ENCODE results near the gene PTPRG. TPM values are rescaled to one million over a fixed set of nuclear protein-coding genes. Genes with fewer than 3 reads are reported as not detected.

Gene PTPRG
- total and polyA plus RNA-seq, 2 experiments from 2014 or later, result 11.5 to 39.6 TPM

- H3K36me3 ChIP-seq (ENCODE audit: low read depth), result no peaks in the 10 kb centered on the region
- in situ Hi-C loops (cut with MboI), result no loop called here
- no peaks in the 10 kb centered on the region for H3K4me1 ChIP-seq (ENCODE audit: insufficient read depth)
- no peaks in the 10 kb centered on the region for H3K9me3 ChIP-seq (ENCODE audit: low read depth)
- no peaks in the 10 kb centered on the region for H4K20me1 ChIP-seq (ENCODE audit: insufficient read depth)
- no peak overlapping the region for H3K4me2 ChIP-seq (ENCODE audit: unreplicated experiment)
- H2AFZ ChIP-seq, result no peak overlapping the region
- TF ChIP-seq EZH2phosphoT487 (IDR thresholded peaks at IDR 0.05; ENCODE audit: insufficient read depth, low read depth) (no peak), EZH2 (IDR thresholded peaks at IDR 0.05; ENCODE audit: insufficient read depth, poor library complexity, severe bottlenecking) (no peak)
- peaks cover 3% of the 10 kb centered on the region; the same call in 1 of the 2 replicates for H3K9me2 ChIP-seq (ENCODE audit: insufficient read depth)
- no peaks in the 10 kb centered on the region for H3K27me3 ChIP-seq (replicated peaks; ENCODE audit: insufficient read depth)
- 72 to 74% methylated on average over 6 of the region's 6 CpGs for WGBS, 2 experiments (ENCODE audit: low coverage in 1 of 2, low lambda C conversion rate in 2 of 2, missing lambda C conversion rate in 2 of 2)
- peaks cover 15% of the 10 kb centered on the region; the same call in 1 of the 2 replicates for H3K79me2 ChIP-seq (ENCODE audit: insufficient read depth)
- DNase-seq, result no peak
- no peak overlapping the region for H3K9ac ChIP-seq
- no peaks in the 10 kb centered on the region for H3F3A ChIP-seq (ENCODE audit: insufficient read depth)
- H3K27ac ChIP-seq, result no peak overlapping the region
- no peak overlapping the region for H3K4me3 ChIP-seq
Observed at GRCh38 chr3:61796088-61796680, 234.8 kb downstream of the PTPRG start.

DNA sequence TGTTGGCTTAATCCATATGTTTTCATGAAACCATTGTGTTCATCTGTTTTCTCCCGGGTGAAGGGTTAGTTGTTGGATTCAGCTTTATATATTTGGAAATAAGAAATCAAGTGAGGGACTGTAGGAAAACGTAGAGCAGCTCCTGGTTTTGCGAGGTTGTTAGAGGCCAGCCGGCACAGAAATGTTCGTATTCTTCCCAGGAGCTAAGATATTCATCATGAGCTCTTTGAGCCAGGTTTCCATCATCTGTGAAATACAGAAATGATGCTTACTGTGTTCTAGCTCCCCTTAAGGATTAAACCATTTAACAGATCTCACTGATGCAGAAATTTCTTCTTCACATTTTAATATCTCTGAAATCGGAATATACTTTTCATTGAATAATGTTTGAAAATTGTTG is 235.5 kb downstream of the PTPRG start:
- H3K9ac ChIP-seq, result no peak overlapping the region
- H3K9me2 ChIP-seq (ENCODE audit: insufficient read depth), result peaks cover 3% of the 10 kb centered on the region; the same call in 1 of the 2 replicates
- H3K36me3 ChIP-seq (ENCODE audit: low read depth), result no peaks in the 10 kb centered on the region
- WGBS, 2 experiments (ENCODE audit: low coverage in 1 of 2, low lambda C conversion rate in 2 of 2, missing lambda C conversion rate in 2 of 2), result 83 to 84% methylated on average over 6 of the region's 6 CpGs
- no peak for DNase-seq
- no peaks in the 10 kb centered on the region for H4K20me1 ChIP-seq (ENCODE audit: insufficient read depth)
- in situ Hi-C loops (cut with MboI), result no loop called here
- peaks cover 15% of the 10 kb centered on the region; the same call in 1 of the 2 replicates for H3K79me2 ChIP-seq (ENCODE audit: insufficient read depth)
- H3K4me2 ChIP-seq (ENCODE audit: unreplicated experiment), result no peak overlapping the region
- H3K9me3 ChIP-seq (ENCODE audit: low read depth), result no peaks in the 10 kb centered on the region
- H3K27me3 ChIP-seq (replicated peaks; ENCODE audit: insufficient read depth), result no peaks in the 10 kb centered on the region
- H3K27ac ChIP-seq, result no peak overlapping the region
- TF ChIP-seq EZH2 (IDR thresholded peaks at IDR 0.05; ENCODE audit: insufficient read depth, poor library complexity, severe bottlenecking), result no peak
- TF ChIP-seq EZH2phosphoT487 (IDR thresholded peaks at IDR 0.05; ENCODE audit: insufficient read depth, low read depth), result no peak
- no peak overlapping the region for H3K4me3 ChIP-seq
- no peaks in the 10 kb centered on the region for H3F3A ChIP-seq (ENCODE audit: insufficient read depth)
- no peaks in the 10 kb centered on the region for H3K4me1 ChIP-seq (ENCODE audit: insufficient read depth)
- no peak overlapping the region for H2AFZ ChIP-seq

DNA sequence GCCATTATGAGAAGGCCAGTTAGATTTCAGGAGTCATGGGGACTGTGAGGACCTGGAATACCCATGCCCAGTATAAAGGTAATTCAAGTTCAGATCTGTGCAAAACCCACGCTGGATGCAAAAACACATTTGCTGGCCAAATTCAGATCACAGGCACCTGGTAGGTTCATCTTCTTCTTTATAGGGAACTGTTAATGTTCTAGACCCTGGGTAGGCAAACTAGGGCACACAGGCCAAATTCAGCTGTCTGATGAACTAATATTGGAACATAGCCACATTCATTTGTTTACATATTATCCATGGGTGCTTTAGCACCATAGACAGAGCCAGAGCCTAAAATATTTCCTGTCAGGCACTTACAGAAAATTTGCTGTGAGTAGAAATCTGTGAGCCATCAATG is 241.4 kb downstream of the PTPRG start:
- no peak for TF ChIP-seq EZH2phosphoT487 (IDR thresholded peaks at IDR 0.05; ENCODE audit: insufficient read depth, low read depth)
- no peak for TF ChIP-seq EZH2 (IDR thresholded peaks at IDR 0.05; ENCODE audit: insufficient read depth, poor library complexity, severe bottlenecking)
- H3K4me1 ChIP-seq (ENCODE audit: insufficient read depth), result peaks cover 9% of the 10 kb centered on the region
- H4K20me1 ChIP-seq (ENCODE audit: insufficient read depth), result no peaks in the 10 kb centered on the region
- H3K9me3 ChIP-seq (ENCODE audit: low read depth), result no peaks in the 10 kb centered on the region
- 92 to 100% methylated on average over 1 of the region's 1 CpG for WGBS, 2 experiments (ENCODE audit: low coverage in 1 of 2, low lambda C conversion rate in 2 of 2, missing lambda C conversion rate in 2 of 2)
- no peaks in the 10 kb centered on the region for H3K27me3 ChIP-seq (replicated peaks; ENCODE audit: insufficient read depth)
- H3K4me3 ChIP-seq, result no peak overlapping the region
- peaks cover 19% of the 10 kb centered on the region for H3K79me2 ChIP-seq (ENCODE audit: insufficient read depth)
- H3K4me2 ChIP-seq (ENCODE audit: unreplicated experiment), result no peak overlapping the region
- no peaks in the 10 kb centered on the region for H3K36me3 ChIP-seq (ENCODE audit: low read depth)
- in situ Hi-C loops (cut with MboI), result no loop called here
- peaks cover 3% of the 10 kb centered on the region; the same call in 1 of the 2 replicates for H3K9me2 ChIP-seq (ENCODE audit: insufficient read depth)
- DNase-seq, result no peak
- H3K9ac ChIP-seq, result no peak overlapping the region
- peaks cover 16% of the 10 kb centered on the region for H3F3A ChIP-seq (ENCODE audit: insufficient read depth)
- H3K27ac ChIP-seq, result no peak overlapping the region
- H2AFZ ChIP-seq, result no peak overlapping the region

DNA sequence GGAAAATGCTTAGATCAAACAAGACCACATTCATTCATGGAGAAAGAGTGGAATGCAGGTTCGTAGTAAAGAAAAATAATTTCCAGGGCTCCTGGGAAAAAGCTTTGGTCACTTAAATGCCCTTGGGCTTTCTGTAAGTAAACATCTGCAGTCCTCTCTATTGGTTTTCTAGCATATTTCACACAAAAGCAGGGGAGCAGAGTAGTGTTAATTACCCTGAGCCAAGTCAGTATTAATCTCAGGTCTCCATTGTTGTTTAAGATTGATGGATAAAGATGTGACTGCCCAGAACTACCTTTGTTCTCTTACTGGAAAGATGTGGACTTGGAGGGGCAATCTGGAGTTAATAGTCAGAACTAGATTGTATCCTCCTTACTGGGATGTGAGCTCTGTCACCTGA is 242.6 kb downstream of the PTPRG start:
- Histone ChIP-seq H3K9me3 (ENCODE audit: low read depth) (no peaks in the 10 kb centered on the region), H3K9me2 (ENCODE audit: insufficient read depth) (peaks cover 3% of the 10 kb centered on the region; the same call in 1 of the 2 replicates), H3K9ac (no peak overlapping the region), H3K27me3 (replicated peaks; ENCODE audit: insufficient read depth) (no peaks in the 10 kb centered on the region), H4K20me1 (ENCODE audit: insufficient read depth) (no peaks in the 10 kb centered on the region), H3K79me2 (ENCODE audit: insufficient read depth) (peaks cover 25% of the 10 kb centered on the region), H3K27ac (no peak overlapping the region), H2AFZ (no peak overlapping the region), H3K4me3 (no peak overlapping the region), H3F3A (ENCODE audit: insufficient read depth) (peaks cover 16% of the 10 kb centered on the region), H3K36me3 (ENCODE audit: low read depth) (no peaks in the 10 kb centered on the region), H3K4me2 (ENCODE audit: unreplicated experiment) (no peak overlapping the region), H3K4me1 (ENCODE audit: insufficient read depth) (peaks cover 17% of the 10 kb centered on the region)
- 97 to 100% methylated on average over 1 of the region's 1 CpG for WGBS, 2 experiments (ENCODE audit: low coverage in 1 of 2, low lambda C conversion rate in 2 of 2, missing lambda C conversion rate in 2 of 2)
- TF ChIP-seq EZH2phosphoT487 (IDR thresholded peaks at IDR 0.05; ENCODE audit: insufficient read depth, low read depth) (no peak), EZH2 (IDR thresholded peaks at IDR 0.05; ENCODE audit: insufficient read depth, poor library complexity, severe bottlenecking) (no peak)
- in situ Hi-C loops (cut with MboI), result no loop called here
- no peak for DNase-seq

Measured in GM23248 (cell line).